OCI-LY3 (cell line): ENCODE measurements around the gene CGB3.

Source experiments
- H2AFZ ChIP-seq: fragments of 200-600, 300-600 bp; shearing (Covaris generic); 2 replicates; pipeline ENCODE4 v1.6.0; 2014; ENCODE audit warnings: antibody characterized with exemption, low read depth, low read length
- H3K27ac ChIP-seq: fragments of 200-600, 300-600 bp; sonication (generic); 2 replicates; pipeline ENCODE4 v1.5.1; 2014; ENCODE audit warnings: mild to moderate bottlenecking, low read length, moderate library complexity, mixed read lengths
- H3K27me3 ChIP-seq: fragments of 200-600, 300-600 bp; sonication (generic); 2 replicates; pipeline ENCODE4 v1.6.1; 2014; ENCODE audit warnings: low read depth, low read length, mixed read lengths
- H3K36me3 ChIP-seq: fragments of 200-600, 300-600 bp; sonication (generic); replicated peaks from 2 replicates; pipeline ENCODE3; 2014; ENCODE audit warnings: low read depth, low read length, mixed read lengths
- H3K4me1 ChIP-seq: fragments of 300-600, 200-600 bp; sonication (generic); 2 replicates; pipeline ENCODE4 v1.6.1; 2014; ENCODE audit warnings: low read length, mixed read lengths
- H3K4me2 ChIP-seq: fragments of 200-600, 300-600 bp; sonication (generic); 2 replicates; pipeline ENCODE4 v1.6.1; 2014; ENCODE audit warnings: low read length, mixed read lengths
- H3K4me3 ChIP-seq: fragments of 300-600, 200-600 bp; sonication (generic); 2 replicates; pipeline ENCODE4 v1.5.1; 2014; ENCODE audit warnings: antibody characterized with exemption, mild to moderate bottlenecking, low read length, moderate library complexity
- H3K79me2 ChIP-seq: fragments of 300-600, 200-600 bp; shearing (Covaris generic); 2 replicates; pipeline ENCODE4 v1.6.1; 2014; ENCODE audit warnings: mild to moderate bottlenecking, low read length, mixed read lengths
- H3K9ac ChIP-seq: fragments of 300-600, 200-600 bp; shearing (Covaris generic); 2 replicates; pipeline ENCODE4 v1.6.0; 2014; ENCODE audit warnings: mild to moderate bottlenecking, low read length, moderate library complexity
- H3K9me3 ChIP-seq: fragments of 200-600, 300-600 bp; shearing (Covaris generic); 2 replicates; pipeline ENCODE4 v1.6.1; 2014; ENCODE audit warnings: low read length, mixed read lengths; ENCODE audit not compliant: insufficient read depth
- H4K20me1 ChIP-seq: fragments of 200-600, 300-600 bp; sonication (generic); 2 replicates; pipeline ENCODE4 v1.6.1; 2016; ENCODE audit warnings: low read length, mixed read lengths; ENCODE audit not compliant: insufficient read depth
- EZH2phosphoT487 ChIP-seq: fragments of 200-600 bp; shearing (Covaris generic); IDR thresholded peaks from 2 replicates; pipeline ENCODE4 v1.6.1; 2018; ENCODE audit warnings: antibody characterized with exemption, mixed run types, low read depth
- TF ChIP-seq, protein P1 (sequence below): fragments of 200-600, 300-600 bp; sonication (generic); IDR thresholded peaks from 2 replicates; pipeline ENCODE4 v1.5.1; 2014; ENCODE audit warnings: antibody characterized with exemption, low read length, low read depth

CGB3 gene

DNA sequence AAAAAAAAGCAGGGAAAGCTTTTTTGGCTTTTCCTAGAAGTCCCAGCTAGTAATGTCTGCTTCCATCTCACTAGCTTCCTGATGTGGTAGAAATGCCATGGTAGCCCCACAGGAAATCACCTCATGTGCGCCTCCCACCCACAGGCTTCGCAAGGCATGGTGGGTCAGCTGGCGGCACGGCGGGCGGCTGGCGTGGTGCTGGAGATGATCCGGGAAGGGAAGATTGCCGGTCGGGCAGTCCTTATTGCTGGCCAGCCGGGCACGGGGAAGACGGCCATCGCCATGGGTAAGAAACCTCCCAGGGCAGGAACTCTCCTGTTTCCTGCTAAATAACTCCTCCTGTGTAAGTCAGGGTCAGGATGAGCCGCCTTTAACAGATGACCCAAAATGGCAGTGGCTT, 20.0 kb downstream of the CGB3 start:
- no peaks in the 10 kb centered on the region for H3K4me1 ChIP-seq
- no peak overlapping the region for H3K27ac ChIP-seq
- H3K27me3 ChIP-seq, result no peaks in the 10 kb centered on the region
- no peak overlapping the region for H3K9ac ChIP-seq
- H2AFZ ChIP-seq, result no peak overlapping the region
- no peak overlapping the region for H3K4me3 ChIP-seq
- H3K9me3 ChIP-seq, result no peaks in the 10 kb centered on the region
- TF ChIP-seq EZH2phosphoT487, result no peak
- TF ChIP-seq, protein P1, sequence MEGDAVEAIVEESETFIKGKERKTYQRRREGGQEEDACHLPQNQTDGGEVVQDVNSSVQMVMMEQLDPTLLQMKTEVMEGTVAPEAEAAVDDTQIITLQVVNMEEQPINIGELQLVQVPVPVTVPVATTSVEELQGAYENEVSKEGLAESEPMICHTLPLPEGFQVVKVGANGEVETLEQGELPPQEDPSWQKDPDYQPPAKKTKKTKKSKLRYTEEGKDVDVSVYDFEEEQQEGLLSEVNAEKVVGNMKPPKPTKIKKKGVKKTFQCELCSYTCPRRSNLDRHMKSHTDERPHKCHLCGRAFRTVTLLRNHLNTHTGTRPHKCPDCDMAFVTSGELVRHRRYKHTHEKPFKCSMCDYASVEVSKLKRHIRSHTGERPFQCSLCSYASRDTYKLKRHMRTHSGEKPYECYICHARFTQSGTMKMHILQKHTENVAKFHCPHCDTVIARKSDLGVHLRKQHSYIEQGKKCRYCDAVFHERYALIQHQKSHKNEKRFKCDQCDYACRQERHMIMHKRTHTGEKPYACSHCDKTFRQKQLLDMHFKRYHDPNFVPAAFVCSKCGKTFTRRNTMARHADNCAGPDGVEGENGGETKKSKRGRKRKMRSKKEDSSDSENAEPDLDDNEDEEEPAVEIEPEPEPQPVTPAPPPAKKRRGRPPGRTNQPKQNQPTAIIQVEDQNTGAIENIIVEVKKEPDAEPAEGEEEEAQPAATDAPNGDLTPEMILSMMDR, result no peak
- peaks cover 46% of the 10 kb centered on the region for H3K36me3 ChIP-seq
- no peaks in the 10 kb centered on the region for H4K20me1 ChIP-seq
- no peak overlapping the region for H3K4me2 ChIP-seq
- H3K79me2 ChIP-seq, result peaks cover 6% of the 10 kb centered on the region; the same call in 1 of the 2 replicates

DNA sequence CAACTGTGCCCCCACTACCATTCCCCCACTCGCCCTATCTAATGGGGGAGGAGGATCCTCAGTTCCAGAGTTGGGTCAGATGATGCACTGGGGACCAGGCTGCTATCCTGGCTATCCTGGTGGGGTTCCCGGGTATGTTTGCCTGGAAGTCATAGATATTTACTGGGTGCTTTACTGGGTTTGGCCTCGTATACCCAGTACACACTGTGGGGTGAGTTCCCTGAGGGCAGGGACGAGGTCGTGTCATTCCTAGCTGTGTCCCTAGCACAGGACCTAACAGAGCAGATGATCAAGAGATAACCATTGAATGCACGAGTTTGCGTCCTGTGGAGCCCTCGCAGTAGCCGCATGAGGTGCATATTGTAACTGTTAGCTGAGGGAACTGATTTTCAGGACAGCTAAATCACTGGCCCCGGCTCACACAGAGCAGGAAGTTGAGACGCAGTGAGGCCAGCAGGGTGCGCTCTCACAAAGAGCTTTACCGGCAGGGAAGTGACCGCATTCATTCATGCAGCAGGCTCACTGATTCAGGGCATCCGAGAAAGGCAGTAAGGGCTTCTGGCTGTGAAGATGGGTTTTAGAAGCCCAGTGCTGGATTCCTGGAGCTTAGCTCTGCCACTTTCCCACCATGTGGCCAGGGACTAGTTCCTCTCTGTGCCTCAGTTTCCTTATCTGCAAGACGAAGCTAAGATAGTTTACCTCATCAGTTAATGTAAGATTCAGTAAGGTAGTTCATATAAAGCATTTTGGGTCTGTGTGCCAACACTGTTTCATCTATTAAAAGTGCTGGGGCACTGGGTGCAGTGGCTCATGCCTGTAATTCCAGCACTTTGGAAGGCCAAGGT, 24.4 kb downstream of the CGB3 start:
- H3K4me3 ChIP-seq, result no peak overlapping the region
- peaks cover 4% of the 10 kb centered on the region for H3K4me1 ChIP-seq
- no peaks in the 10 kb centered on the region for H3K9me3 ChIP-seq
- H3K79me2 ChIP-seq, result peaks cover 42% of the 10 kb centered on the region
- H3K36me3 ChIP-seq, result peaks cover 25% of the 10 kb centered on the region
- H3K27ac ChIP-seq, result no peak overlapping the region
- no peak overlapping the region for H2AFZ ChIP-seq
- no peak overlapping the region for H3K4me2 ChIP-seq
- no peak overlapping the region for H3K9ac ChIP-seq
- no peak for TF ChIP-seq EZH2phosphoT487
- TF ChIP-seq, protein P1, result peak; percentile 70
- H3K27me3 ChIP-seq, result no peaks in the 10 kb centered on the region
- H4K20me1 ChIP-seq, result peaks cover 5% of the 10 kb centered on the region; the same call in 1 of the 2 replicates

DNA sequence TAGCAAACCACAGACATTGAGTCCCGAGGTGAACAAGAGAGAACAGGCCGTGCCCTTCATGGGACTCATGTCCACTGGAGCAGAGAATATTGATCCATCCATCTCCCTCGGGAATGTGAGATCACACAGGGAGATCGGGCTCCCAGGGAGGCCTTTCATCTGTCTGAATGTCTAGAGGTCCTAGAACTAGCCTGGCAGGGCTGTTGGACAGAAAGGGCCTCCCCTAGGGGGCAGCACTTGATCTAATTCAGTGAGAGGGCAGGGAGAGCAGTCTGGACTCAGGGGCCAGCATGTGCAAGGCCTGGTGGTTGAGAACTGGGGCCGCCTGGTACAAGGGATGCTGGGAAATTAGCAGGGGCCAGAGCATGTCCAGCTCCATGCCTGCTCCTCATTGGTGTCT, 26.2 kb downstream of the CGB3 start:
- peaks cover 15% of the 10 kb centered on the region for H3K36me3 ChIP-seq
- no peak overlapping the region for H3K4me2 ChIP-seq
- no peak overlapping the region for H3K27ac ChIP-seq
- peaks cover 9% of the 10 kb centered on the region for H3K4me1 ChIP-seq
- H3K27me3 ChIP-seq, result no peaks in the 10 kb centered on the region
- H2AFZ ChIP-seq, result no peak overlapping the region
- peaks cover 52% of the 10 kb centered on the region for H3K79me2 ChIP-seq
- TF ChIP-seq, protein P1, result peak; percentile 54
- no peak for TF ChIP-seq EZH2phosphoT487
- no peak overlapping the region for H3K9ac ChIP-seq
- H3K9me3 ChIP-seq, result no peaks in the 10 kb centered on the region
- H3K4me3 ChIP-seq, result no peak overlapping the region
- H4K20me1 ChIP-seq, result peaks cover 5% of the 10 kb centered on the region; the same call in 1 of the 2 replicates

DNA sequence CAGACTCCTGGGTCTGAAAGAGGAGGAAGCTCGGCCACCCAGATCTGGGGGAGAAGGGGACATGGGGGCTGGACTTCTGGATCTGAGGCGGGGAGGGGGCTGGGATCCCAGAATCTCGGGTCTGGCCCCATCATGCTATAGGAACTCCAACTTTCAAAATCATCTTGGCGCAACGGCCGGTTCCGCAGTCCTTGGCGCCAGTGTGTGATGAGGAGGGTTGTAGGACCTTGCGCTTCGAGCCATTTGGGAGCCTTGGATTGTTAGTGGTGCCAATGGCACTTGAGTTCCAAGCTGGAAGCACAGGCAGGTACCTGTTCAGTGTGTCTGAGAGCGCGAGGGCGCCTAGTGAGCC, 30.1 kb downstream of the CGB3 start:
- peaks cover 16% of the 10 kb centered on the region for H3K4me1 ChIP-seq
- no peak overlapping the region for H2AFZ ChIP-seq
- peaks cover 7% of the 10 kb centered on the region for H3K36me3 ChIP-seq
- H3K27ac ChIP-seq, result peak overlapping the region; percentile 79
- H3K79me2 ChIP-seq, result peaks cover 66% of the 10 kb centered on the region
- H3K9ac ChIP-seq, result peak overlapping the region; percentile 83
- peak overlapping the region; percentile 80 for H3K4me2 ChIP-seq
- no peaks in the 10 kb centered on the region for H3K9me3 ChIP-seq
- no peaks in the 10 kb centered on the region for H3K27me3 ChIP-seq
- TF ChIP-seq, protein P1, result no peak
- TF ChIP-seq EZH2phosphoT487, result no peak
- H4K20me1 ChIP-seq, result peaks cover 11% of the 10 kb centered on the region
- peak overlapping the region; percentile 85 for H3K4me3 ChIP-seq
